GM23338 (cell line): ENCODE measurements around the gene AGBL5. TPM values are rescaled to one million over a fixed set of nuclear protein-coding genes. Genes with fewer than 3 reads are reported as not detected.

Source experiments
- ATAC-seq: fragments of 200-7000 bp; cut with Tn5 transposase; 3 replicates; pipeline ENCODE4 v1.9.1; 2020
- DNase-seq: peaks from one replicate; pipeline ENCODE4 v3.0.0-alpha.2; 2015; ENCODE audit warnings: low spot score
- H2AFZ ChIP-seq: fragments of 200-600 bp; sonication (generic); 2 replicates; pipeline ENCODE4 v1.8.0; 2016; ENCODE audit warnings: antibody characterized with exemption, mild to moderate bottlenecking, moderate library complexity
- H3F3A ChIP-seq: fragments of 200-600 bp; sonication (generic); replicated peaks from 2 replicates; pipeline ENCODE4 v1.8.0; 2017; ENCODE audit warnings: antibody characterized with exemption, mixed run types, low read depth
- H3K27ac ChIP-seq: fragments of 200-600 bp; sonication (generic); 2 replicates; pipeline ENCODE4 v1.6.1; 2016; ENCODE audit warnings: low read depth
- H3K27me3 ChIP-seq: fragments of 200-600 bp; sonication (generic); 2 replicates; pipeline ENCODE4 v1.8.0; 2016; ENCODE audit warnings: mild to moderate bottlenecking, mixed run types, moderate library complexity; ENCODE audit not compliant: insufficient read depth
- H3K36me3 ChIP-seq: fragments of 200-600 bp; sonication (generic); 2 replicates; pipeline ENCODE4 v1.8.0; 2016; ENCODE audit warnings: mild to moderate bottlenecking; ENCODE audit not compliant: insufficient read depth
- H3K4me1 ChIP-seq: fragments of 200-600 bp; sonication (generic); 2 replicates; pipeline ENCODE4 v1.8.0; 2016; ENCODE audit warnings: mild to moderate bottlenecking, moderate library complexity; ENCODE audit not compliant: insufficient read depth
- H3K4me2 ChIP-seq: fragments of 200-600 bp; sonication (generic); 2 replicates; pipeline ENCODE4 v1.7.1; 2017; ENCODE audit warnings: mixed run types
- H3K4me3 ChIP-seq: fragments of 200-600 bp; sonication (generic); 2 replicates; pipeline ENCODE4 v1.6.1; 2016; ENCODE audit warnings: mixed run types
- H3K79me2 ChIP-seq: fragments of 200-600 bp; sonication (generic); replicated peaks from 2 replicates; pipeline ENCODE4 v1.8.0; 2017; ENCODE audit warnings: mild to moderate bottlenecking; ENCODE audit not compliant: insufficient read depth
- H3K9me2 ChIP-seq: fragments of 200-600 bp; sonication (generic); 2 replicates; pipeline ENCODE4 v1.8.0; 2017; ENCODE audit not compliant: insufficient read depth
- H4K20me1 ChIP-seq: fragments of 200-600 bp; sonication (generic); replicated peaks from 2 replicates; pipeline ENCODE4 v1.8.0; 2017; ENCODE audit warnings: mild to moderate bottlenecking; ENCODE audit not compliant: insufficient read depth
- H3K27ac Mint-ChIP-seq: 2 replicates; pipeline ENCODE4 v1.8.0; 2020; ENCODE audit warnings: inconsistent platforms, mild to moderate bottlenecking, moderate library complexity, mixed read lengths
- H3K27me3 Mint-ChIP-seq: 3 replicates; pipeline ENCODE4 v1.8.0; 2022; ENCODE audit warnings: low read depth, mild to moderate bottlenecking, moderate library complexity, mixed read lengths, inconsistent platforms; ENCODE audit not compliant: insufficient read depth, poor library complexity
- H3K36me3 Mint-ChIP-seq: 3 replicates; pipeline ENCODE4 v1.8.0; 2021; ENCODE audit warnings: low read depth, mild to moderate bottlenecking, inconsistent platforms, moderate library complexity, mixed read lengths
- H3K4me1 Mint-ChIP-seq: 3 replicates; pipeline ENCODE4 v1.8.0; 2020; ENCODE audit warnings: mild to moderate bottlenecking, inconsistent platforms, mixed read lengths
- H3K4me3 Mint-ChIP-seq: 3 replicates; pipeline ENCODE4 v1.8.0; 2021; ENCODE audit warnings: moderate library complexity, mild to moderate bottlenecking, inconsistent platforms, mixed read lengths
- H3K9me3 Mint-ChIP-seq: 3 replicates; pipeline ENCODE4 v1.8.0; 2020; ENCODE audit warnings: moderate library complexity, mild to moderate bottlenecking, inconsistent platforms, mixed read lengths
- CREB1 ChIP-seq: fragments of 250-450 bp; sonication (Bioruptor Pico); IDR thresholded peaks from 2 replicates; pipeline ENCODE4 v1.5.0; 2020; ENCODE audit warnings: low read depth, mild to moderate bottlenecking, moderate library complexity
- EZH2 ChIP-seq: fragments of 200-600 bp; sonication (generic); IDR thresholded peaks from one replicate; pipeline ENCODE4 v1.8.0; 2017; ENCODE audit warnings: antibody characterized with exemption, mild to moderate bottlenecking, low read depth; ENCODE audit not compliant: unreplicated experiment
- EZH2phosphoT487 ChIP-seq: fragments of 200-600 bp; sonication (generic); IDR thresholded peaks from one replicate; pipeline ENCODE4 v1.8.1; 2018; ENCODE audit warnings: antibody characterized with exemption; ENCODE audit not compliant: unreplicated experiment
- JUNB ChIP-seq: IDR thresholded peaks from one replicate; pipeline ENCODE4 v1.6.1; 2016; ENCODE audit warnings: antibody characterized with exemption; ENCODE audit not compliant: unreplicated experiment
- STAT1 ChIP-seq: IDR thresholded peaks from one replicate; pipeline ENCODE4 v1.6.1; 2016; ENCODE audit warnings: antibody characterized with exemption; ENCODE audit not compliant: unreplicated experiment
- ZNF114 ChIP-seq: fragments of 250-450 bp; sonication (Bioruptor Pico); IDR thresholded peaks from 2 replicates; pipeline ENCODE4 v1.5.0; 2020; ENCODE audit warnings: mild to moderate bottlenecking, moderate library complexity
- ZNF331 ChIP-seq: fragments of 250-450 bp; sonication (Bioruptor Pico); IDR thresholded peaks from 2 replicates; pipeline ENCODE4 v1.5.0; 2020; ENCODE audit warnings: low read depth, mild to moderate bottlenecking, moderate library complexity
- polyA plus RNA-seq: library from polyadenylated mRNA; unstranded; fragments of >200 nt; fragmentation: Nextera tagmentation; extraction: Ambion mirVana; gene quantifications from 2 replicates; pipeline ENCODE4 v1.2.1, GENCODE V29; 2016
- total RNA-seq: library from RNA; depleted of rRNA; stranded (reverse); fragments of >200 nt; shearing (Covaris generic); gene quantifications from 2 replicates; pipeline ENCODE4 v1.2.3, GENCODE V29; 2014
- TF ChIP-seq, protein P1 (sequence below): IDR thresholded peaks from one replicate; pipeline ENCODE4 v1.6.1; 2018; ENCODE audit warnings: antibody characterized with exemption; ENCODE audit not compliant: unreplicated experiment
- TF ChIP-seq, protein P2 (sequence below): fragments of 250-450 bp; sonication (Bioruptor Pico); IDR thresholded peaks from 2 replicates; pipeline ENCODE4 v1.5.0; 2020; ENCODE audit warnings: mild to moderate bottlenecking, moderate library complexity

The AGBL5 gene
- total and polyA plus RNA-seq, 2 experiments from 2014 or later, result 17.9 to 31.3 TPM

GRCh38 chr2:27096748-27097297 lies 45.4 kb downstream of the AGBL5 start:
- Histone ChIP-seq H3K4me3 (no peak overlapping the region), H3K4me1 (peaks cover 4% of the 10 kb centered on the region; the same call in 1 of the 2 replicates), H2AFZ (no peak overlapping the region), H3K27ac (no peak overlapping the region), H3F3A (no peaks in the 10 kb centered on the region), H3K27me3 (no peaks in the 10 kb centered on the region), H4K20me1 (no peaks in the 10 kb centered on the region; the same call in 1 of the 2 replicates), H3K36me3 (no peaks in the 10 kb centered on the region), H3K9me2 (no peaks in the 10 kb centered on the region), H3K79me2 (no peaks in the 10 kb centered on the region), H3K4me2 (no peak overlapping the region)
- Mint-ChIP-seq H3K36me3 (no peaks in the 10 kb centered on the region; the same call in 2 of the 3 replicates), H3K9me3 (no peaks in the 10 kb centered on the region; the same call in 2 of the 3 replicates), H3K4me1 (peaks cover 9% of the 10 kb centered on the region), H3K27me3 (peaks cover 24% of the 10 kb centered on the region), H3K27ac (no peak overlapping the region), H3K4me3 (no peak overlapping the region)
- ATAC-seq (no peak), DNase-seq (no peak)
- TF ChIP-seq, protein P1, sequence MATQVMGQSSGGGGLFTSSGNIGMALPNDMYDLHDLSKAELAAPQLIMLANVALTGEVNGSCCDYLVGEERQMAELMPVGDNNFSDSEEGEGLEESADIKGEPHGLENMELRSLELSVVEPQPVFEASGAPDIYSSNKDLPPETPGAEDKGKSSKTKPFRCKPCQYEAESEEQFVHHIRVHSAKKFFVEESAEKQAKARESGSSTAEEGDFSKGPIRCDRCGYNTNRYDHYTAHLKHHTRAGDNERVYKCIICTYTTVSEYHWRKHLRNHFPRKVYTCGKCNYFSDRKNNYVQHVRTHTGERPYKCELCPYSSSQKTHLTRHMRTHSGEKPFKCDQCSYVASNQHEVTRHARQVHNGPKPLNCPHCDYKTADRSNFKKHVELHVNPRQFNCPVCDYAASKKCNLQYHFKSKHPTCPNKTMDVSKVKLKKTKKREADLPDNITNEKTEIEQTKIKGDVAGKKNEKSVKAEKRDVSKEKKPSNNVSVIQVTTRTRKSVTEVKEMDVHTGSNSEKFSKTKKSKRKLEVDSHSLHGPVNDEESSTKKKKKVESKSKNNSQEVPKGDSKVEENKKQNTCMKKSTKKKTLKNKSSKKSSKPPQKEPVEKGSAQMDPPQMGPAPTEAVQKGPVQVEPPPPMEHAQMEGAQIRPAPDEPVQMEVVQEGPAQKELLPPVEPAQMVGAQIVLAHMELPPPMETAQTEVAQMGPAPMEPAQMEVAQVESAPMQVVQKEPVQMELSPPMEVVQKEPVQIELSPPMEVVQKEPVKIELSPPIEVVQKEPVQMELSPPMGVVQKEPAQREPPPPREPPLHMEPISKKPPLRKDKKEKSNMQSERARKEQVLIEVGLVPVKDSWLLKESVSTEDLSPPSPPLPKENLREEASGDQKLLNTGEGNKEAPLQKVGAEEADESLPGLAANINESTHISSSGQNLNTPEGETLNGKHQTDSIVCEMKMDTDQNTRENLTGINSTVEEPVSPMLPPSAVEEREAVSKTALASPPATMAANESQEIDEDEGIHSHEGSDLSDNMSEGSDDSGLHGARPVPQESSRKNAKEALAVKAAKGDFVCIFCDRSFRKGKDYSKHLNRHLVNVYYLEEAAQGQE, result no peak
- TF ChIP-seq EZH2, result no peak
- TF ChIP-seq, protein P2, sequence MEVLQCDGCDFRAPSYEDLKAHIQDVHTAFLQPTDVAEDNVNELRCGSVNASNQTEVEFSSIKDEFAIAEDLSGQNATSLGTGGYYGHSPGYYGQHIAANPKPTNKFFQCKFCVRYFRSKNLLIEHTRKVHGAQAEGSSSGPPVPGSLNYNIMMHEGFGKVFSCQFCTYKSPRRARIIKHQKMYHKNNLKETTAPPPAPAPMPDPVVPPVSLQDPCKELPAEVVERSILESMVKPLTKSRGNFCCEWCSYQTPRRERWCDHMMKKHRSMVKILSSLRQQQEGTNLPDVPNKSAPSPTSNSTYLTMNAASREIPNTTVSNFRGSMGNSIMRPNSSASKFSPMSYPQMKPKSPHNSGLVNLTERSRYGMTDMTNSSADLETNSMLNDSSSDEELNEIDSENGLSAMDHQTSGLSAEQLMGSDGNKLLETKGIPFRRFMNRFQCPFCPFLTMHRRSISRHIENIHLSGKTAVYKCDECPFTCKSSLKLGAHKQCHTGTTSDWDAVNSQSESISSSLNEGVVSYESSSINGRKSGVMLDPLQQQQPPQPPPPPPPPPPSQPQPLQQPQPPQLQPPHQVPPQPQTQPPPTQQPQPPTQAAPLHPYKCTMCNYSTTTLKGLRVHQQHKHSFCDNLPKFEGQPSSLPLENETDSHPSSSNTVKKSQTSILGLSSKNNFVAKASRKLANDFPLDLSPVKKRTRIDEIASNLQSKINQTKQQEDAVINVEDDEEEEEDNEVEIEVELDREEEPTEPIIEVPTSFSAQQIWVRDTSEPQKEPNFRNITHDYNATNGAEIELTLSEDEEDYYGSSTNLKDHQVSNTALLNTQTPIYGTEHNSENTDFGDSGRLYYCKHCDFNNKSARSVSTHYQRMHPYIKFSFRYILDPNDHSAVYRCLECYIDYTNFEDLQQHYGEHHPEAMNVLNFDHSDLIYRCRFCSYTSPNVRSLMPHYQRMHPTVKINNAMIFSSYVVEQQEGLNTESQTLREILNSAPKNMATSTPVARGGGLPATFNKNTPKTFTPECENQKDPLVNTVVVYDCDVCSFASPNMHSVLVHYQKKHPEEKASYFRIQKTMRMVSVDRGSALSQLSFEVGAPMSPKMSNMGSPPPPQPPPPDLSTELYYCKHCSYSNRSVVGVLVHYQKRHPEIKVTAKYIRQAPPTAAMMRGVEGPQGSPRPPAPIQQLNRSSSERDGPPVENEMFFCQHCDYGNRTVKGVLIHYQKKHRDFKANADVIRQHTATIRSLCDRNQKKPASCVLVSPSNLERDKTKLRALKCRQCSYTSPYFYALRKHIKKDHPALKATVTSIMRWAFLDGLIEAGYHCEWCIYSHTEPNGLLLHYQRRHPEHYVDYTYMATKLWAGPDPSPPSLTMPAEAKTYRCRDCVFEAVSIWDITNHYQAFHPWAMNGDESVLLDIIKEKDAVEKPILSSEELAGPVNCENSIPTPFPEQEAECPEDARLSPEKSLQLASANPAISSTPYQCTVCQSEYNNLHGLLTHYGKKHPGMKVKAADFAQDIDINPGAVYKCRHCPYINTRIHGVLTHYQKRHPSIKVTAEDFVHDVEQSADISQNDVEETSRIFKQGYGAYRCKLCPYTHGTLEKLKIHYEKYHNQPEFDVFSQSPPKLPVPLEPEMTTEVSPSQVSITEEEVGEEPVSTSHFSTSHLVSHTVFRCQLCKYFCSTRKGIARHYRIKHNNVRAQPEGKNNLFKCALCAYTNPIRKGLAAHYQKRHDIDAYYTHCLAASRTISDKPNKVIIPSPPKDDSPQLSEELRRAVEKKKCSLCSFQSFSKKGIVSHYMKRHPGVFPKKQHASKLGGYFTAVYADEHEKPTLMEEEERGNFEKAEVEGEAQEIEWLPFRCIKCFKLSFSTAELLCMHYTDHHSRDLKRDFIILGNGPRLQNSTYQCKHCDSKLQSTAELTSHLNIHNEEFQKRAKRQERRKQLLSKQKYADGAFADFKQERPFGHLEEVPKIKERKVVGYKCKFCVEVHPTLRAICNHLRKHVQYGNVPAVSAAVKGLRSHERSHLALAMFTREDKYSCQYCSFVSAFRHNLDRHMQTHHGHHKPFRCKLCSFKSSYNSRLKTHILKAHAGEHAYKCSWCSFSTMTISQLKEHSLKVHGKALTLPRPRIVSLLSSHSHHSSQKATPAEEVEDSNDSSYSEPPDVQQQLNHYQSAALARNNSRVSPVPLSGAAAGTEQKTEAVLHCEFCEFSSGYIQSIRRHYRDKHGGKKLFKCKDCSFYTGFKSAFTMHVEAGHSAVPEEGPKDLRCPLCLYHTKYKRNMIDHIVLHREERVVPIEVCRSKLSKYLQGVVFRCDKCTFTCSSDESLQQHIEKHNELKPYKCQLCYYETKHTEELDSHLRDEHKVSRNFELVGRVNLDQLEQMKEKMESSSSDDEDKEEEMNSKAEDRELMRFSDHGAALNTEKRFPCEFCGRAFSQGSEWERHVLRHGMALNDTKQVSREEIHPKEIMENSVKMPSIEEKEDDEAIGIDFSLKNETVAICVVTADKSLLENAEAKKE (CRISPR knock-in tag), result no peak
- no peak for TF ChIP-seq EZH2phosphoT487
- TF ChIP-seq JUNB, result no peak
- TF ChIP-seq STAT1, result no peak
- TF ChIP-seq ZNF331 (CRISPR knock-in tag), result no peak
- no peak for TF ChIP-seq CREB1
- no peak for TF ChIP-seq ZNF114 (CRISPR knock-in tag)
